ENCODE data around the gene PXDC1.
"Not testable (repeated sequence)": the region's sequence is repeated elsewhere in the genome, so short reads cannot be mapped to it uniquely, and the experiment has no call there.

Gene PXDC1

DNA sequence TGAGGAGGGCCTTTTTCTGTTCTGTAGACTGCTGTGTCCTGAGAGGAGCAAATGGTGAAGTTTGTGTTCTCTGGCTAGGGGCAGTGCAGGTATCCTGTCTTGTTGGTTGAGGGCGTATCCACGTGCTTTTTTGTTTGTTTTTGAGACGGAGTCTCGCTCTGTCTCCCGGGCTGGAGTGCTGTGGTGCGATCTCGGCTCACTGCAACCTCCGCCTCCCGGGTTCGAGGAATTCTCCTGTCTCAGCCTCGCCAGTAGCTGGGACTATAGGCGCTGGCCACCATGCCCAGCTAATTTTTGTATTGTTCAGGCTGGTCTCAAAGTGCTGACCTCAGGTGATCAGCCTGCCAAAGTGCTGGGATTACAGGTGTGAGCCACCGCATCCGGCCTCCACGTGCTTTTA lies 10.8 kb upstream of the PXDC1 start:
- no peak for DNase-seq

DNA sequence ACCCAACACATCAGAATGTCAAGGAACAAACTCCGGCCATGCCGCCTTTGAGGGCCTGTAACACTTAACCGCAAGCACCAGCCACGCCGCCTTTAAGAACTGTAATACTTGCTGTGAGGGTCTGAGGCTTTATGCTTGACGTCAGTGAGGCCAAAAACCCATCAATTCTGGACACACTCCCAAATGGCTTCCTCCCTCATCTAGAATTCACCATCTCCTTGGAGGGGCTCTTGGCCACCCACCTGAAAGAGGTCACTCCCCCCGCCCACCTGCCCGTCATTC lies 10.4 kb upstream of the PXDC1 start:
- DNase-seq: no peak

DNA sequence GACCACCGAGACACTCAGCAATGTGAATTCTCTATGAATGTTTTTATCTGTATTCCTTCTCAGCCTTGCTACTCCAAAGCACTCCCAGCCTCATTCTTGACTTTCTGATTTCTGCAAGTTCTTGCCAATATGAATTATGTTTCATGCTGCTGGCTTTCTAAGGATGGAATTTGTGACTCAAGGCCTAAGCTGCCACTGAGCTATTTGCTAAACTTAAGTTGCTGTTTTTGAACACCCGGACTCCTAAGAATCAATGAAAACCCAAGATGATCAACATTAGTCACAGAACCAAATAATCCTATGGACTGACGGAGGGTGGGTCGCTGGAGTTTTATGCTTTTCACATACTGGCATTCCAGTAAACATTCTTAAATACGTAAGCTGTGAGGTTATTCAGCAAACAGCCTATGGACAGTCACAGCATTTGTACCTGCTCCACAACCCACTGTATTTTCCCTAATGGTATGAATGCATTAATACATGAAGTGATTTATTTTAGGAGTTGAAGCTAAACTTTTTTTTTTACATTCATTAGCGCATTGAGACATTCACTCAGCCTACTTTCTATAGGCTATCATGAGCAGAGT lies 8.2 kb upstream of the PXDC1 start:
- peak; percentile 40 for DNase-seq

DNA sequence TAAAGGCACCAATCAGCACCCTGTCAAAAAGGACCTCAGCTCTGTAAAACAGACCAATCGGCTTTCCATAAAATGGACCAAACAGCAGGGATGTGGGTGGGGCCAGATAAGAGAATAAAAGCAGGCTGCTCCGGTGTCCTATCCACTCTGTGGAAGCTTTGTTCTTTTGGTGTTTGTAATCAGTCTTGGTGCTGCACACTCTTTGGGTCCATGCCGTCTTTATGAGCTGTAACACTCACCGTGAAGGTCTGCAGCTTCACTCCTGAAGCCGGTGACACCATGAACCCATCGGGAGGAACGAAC lies 7.3 kb upstream of the PXDC1 start:
- DNase-seq: peak; percentile 12

DNA sequence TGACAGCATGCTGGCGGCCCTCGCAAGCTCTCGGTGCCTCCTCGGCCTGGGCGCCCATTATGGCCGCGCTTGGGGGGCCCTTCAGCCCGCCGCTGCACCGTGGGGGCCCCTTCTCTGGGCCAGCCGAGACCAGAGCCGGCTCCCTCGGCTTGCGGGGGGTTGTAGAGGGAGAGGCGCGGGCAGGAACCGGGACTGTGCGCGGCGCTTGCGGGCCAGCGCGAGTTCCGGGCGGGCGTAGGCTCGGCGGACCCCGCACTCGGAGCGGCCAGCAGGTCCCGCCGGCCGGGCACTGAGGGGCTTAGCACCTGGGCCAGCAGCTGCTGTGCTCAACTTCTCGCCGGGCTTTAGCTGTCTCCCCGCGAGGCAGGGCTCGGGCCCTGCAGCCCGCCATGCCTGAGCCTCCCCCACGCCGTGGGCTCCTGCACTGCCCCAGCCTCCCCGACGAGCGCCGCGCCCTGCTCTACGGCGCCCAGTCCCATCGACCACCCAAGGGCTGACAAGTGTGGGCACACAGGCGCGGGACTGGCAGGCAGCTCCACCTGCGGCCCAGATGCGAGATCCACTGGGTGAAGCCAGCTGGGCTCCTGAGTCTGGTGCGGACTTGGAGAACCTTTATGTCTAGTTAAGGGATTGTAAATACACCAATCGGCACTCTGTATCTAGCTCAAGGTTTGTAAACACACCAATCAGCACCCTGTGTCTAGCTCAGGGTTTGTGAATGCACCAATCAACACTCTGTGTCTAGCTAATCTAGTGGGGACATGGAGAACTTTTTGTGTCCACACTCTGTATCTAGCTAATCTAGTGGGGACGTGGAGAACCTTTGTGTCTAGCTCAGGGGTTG lies 6.7 kb upstream of the PXDC1 start:
- peak; percentile 8 for DNase-seq

DNA sequence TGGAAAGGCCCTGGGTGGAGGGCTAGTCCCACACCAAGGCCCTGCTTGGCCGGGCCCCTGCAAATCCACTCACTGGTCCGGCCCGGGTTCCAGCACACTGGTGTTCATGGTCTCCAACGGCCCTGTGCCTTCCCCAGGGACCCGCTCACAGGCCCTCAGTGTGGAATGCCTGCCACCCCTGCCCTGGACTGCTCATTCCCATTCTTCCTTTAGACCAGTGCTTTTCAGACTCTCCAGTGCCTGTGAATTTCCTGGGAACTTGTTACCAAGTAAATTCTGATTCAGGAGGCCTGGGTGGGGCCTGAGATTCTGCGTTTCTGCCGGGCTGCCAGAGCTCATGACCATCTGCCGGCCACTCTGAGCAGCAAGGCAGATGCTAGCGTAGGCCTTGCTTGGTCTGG lies 5.7 kb upstream of the PXDC1 start:
- peak; percentile 11 for DNase-seq

DNA sequence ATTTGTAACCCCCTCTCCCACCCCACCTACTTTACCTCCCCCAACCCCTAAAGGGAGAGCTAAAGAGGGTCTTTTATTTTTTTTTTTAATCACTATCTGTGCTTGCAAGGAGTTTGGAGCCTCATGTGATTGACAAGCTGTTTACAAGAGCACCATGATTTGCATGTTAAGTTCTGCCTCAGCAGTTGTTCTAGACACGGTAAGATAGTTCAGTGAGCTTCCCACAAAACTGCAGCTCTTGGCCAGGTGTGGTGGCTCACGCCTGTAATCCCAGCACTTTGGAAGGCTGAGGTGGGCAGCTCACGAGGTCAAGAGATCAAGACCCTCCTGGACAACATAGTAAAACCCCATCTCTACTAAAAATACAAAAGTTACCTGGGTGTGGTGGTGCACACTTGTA lies 5.0 kb upstream of the PXDC1 start:
- peak; percentile 7 for DNase-seq

DNA sequence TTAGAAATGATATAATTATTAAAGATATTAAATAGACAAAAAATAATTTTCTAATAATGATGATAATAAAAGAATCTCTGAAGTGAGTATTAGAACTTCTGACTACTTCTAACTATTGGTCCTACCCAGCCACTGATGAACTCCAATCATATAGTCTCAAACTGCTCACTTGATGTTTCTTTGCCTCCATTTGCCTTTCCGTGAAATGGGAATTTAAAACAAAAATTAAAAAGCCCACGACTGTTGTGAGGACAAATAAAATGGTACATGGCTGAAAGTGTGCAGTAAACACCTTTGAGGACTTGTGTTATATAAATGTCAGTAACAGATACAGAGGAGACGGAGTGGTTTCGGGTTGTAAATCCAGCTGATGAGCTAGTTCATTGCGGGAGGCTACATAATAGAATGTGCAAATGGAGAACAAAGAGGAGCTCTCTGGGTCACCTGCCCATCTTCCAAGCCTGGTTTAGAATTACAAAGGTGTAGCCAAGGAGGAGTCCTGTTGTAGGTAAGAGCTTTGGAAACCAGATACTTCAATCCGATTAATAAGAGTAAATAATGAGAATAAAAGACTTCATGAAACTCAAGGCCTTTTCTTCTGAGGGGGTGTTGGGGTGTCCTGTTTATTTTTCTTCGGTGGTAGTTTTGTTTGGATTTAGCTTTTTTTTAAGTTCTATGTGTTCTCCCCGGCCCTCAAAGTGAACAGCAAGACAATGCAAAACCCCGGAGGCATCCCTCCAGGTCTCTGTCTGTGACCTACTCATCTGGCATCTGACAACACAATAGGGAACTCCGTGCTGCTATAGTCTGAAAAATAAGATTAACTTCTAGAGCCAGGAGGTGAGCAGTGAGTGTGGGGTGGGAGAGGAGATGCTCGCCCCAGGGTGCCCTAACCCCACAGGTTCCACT lies 4.4 kb upstream of the PXDC1 start:
- DNase-seq: peak; percentile 10

DNA sequence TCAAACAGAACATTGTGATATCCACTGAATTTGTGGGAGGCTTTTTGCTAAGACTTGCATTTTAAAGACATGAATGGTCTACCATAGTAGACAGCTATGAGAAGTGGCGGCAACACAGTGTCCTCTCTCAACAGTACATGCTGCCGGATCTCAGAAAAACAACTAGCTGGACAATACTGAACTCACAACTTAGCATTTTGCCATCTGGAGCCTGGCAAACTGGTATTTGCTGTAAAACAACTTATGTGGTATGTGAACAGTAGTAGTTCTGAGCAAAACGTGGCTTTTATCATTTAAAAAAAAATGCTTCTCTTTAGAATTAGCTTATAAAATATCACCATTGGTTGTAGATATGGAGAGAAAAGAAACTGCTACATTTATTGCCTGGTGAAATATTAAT lies 3.3 kb upstream of the PXDC1 start:
- DNase-seq: no peak

DNA sequence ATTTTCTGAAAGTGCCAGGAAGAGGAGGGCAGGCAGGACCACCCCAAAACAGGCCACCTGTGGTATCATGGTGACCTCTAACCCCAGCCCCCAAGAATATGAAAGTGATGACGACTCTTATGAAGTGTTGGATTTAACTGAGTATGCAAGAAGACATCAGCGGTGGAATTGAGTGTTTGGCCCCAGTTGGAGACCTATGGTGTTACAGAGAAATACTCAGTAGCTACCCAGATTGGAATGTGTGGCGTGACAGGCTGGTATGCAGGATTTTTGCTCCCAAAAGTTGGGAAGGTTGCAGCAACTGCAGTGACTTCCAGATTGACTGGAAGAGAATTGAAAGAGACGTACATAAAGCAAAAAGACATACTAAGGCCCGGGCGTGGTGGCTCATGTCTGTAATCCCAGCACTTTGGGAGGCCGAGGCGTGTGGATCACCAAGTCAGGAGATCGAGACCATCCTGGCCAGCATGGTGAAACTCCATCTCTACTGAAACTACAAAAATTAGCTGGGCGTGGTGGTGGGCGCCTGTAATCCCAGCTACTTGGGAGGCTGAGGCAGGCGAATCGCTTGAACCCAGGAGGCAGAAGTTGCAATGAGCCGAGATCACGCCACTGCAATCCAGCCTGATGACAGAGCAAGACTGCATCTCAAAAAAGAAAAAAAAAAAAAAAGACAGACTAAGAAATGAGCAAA lies 2.7 kb upstream of the PXDC1 start:
- not testable (repeated sequence) for DNase-seq

DNA sequence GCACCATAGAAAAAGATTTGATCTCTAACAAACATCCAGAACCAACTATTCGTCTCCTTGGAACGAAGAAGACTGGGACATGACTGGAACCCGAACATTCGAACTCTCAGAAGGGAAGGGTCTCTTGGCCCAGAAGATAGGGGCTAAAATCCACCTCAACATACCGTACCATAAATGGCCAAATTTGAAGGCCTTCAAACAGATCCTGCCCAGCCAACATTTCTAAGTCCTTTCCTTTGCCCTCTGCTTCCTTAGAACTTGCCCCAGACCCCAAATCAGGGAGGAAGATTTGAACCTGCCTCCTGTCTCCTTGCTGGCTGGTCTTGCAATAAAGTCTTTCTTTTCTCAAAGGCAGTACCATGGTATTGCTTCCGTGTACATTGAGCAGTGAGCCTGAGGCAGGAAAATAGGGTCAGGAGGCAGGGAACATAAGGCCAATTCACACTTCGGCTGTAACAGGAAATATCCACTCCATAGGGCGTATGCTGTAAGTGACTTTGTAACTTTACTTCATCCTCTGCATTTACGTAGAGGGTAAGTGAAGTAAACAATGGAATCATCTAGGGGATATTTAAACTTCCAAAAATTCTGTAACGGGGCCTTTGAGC lies 1.8 kb upstream of the PXDC1 start:
- DNase-seq: no peak

DNA sequence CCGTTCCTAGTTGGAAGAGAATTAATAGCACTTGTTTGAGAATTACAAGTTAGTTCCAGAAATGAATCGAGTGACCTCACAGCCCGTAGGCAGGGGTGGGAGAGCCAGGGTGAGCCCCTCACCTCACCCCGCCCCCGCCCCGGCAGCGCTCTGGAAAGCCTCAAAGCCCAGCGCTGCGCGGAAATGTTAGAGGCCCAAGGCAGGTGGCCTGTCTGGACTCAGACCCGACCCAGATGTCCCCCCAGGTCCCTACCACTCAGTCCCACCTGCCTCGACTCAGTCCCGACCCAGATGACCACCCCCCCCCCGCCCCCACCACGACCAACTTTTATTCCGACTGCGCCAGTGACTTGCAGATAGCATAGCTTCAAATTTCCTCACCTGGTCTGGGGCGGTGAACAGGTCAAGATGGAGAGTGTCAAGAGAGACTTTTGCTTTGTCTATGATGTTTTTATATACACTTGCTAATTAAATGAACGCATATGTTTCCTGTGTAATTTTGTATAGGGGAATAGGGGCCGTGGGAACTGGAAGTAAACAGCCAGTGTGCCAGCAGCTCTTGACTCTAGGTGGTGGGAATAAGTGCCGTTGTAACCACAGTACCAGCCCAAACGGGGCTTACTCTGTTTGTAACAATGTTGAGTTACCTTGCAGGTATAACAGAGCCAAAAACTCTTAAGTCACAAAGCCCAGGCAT lies 1.2 kb upstream of the PXDC1 start:
- DNase-seq: peak; percentile 74

DNA sequence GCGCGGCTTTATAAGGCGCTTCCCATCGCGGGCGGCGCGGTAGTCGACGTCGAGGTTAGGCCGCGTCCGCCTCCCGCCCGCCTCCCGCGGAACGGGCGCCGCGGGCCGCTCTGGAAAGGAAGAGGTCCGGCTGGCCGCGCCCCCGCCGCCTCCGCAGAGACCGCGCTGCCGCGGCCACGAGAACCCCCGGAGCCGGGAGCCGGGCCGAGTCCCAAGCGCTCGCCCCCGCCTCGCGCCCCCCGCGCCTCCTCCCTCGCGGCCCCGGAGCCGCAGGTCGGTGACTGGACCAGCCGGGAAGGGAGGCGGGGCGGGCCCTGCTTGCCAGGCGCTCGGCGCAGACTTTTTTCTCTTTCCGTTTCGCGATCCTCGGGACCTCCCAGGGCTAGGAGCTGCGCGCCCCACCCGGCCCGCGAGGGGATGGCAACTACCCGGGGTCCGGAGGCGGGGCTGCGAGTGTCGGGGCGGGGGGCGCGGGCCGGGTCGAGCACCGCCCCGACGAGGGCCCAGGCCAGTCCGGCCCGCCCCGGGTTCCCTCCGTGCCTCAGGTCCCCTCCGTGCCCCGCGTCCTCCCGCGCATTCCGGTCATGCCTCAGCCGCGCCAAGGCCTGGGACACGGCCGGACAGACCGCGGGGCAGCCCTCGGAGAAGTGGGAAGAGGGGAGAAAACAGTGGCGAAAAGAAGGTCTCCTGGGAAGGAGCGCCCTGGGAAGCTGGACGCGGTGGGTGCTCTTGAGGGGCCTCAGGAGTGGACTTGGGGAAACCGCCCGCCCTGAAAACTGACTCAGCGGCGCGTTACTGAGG lies 417 bp upstream of the PXDC1 start:
- DNase-seq: peak; percentile 95

DNA sequence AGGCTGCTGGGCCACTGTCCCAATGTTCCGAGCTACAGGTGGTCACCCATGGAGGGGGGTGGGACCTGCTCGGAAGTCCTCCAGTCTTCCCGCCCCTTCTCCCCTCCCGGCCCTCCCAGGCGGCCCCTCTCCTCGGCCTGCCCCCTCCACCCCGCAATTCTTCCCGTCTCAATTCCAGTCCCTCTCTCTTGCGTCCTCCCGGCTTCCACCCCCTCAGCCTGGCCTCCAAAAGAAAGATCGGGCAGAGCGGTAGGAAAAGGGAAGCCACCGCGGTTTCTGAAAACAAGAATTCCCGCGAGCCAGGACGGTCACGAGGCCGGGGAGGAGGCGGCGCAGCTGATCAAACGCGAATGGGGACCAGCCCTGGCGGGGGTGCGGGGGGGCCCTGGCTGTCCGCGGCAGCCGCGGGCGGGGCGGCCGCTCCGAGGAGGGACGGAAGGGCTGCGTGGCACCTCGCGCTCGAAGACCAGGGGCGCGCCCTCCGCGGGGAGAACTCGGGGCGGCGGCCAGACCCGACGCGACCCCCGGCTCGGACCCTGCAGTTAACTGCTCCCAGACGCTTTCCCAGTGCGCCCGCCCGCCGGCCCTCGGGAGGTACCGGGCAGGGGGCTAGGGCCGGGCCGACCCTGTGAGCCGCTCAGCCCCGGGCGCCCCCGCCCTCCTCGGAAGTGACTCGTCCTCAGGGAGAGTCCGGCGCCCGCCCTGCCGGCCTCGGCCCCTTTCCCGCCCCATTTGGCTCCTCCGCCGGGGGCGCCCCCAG lies 1.0 kb downstream of the PXDC1 start:
- peak; percentile 91 for DNase-seq

DNA sequence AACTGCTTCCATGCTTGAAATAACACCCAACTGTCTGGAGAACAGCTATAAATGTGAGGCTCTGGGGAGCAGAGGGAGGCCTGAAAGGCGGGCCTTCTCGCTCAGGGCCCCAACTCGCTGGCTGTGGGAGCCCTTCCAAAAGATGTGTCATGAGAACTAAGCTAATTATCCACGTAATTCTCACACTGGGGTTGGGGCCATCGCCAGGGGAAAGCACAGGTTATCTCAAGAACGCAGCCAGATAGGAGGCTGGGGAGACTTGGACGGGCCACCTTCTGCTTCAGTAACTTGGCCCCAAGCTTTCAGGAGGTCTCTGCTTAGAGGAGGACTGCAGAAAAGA lies 1.6 kb downstream of the PXDC1 start:
- peak; percentile 74 for DNase-seq

DNA sequence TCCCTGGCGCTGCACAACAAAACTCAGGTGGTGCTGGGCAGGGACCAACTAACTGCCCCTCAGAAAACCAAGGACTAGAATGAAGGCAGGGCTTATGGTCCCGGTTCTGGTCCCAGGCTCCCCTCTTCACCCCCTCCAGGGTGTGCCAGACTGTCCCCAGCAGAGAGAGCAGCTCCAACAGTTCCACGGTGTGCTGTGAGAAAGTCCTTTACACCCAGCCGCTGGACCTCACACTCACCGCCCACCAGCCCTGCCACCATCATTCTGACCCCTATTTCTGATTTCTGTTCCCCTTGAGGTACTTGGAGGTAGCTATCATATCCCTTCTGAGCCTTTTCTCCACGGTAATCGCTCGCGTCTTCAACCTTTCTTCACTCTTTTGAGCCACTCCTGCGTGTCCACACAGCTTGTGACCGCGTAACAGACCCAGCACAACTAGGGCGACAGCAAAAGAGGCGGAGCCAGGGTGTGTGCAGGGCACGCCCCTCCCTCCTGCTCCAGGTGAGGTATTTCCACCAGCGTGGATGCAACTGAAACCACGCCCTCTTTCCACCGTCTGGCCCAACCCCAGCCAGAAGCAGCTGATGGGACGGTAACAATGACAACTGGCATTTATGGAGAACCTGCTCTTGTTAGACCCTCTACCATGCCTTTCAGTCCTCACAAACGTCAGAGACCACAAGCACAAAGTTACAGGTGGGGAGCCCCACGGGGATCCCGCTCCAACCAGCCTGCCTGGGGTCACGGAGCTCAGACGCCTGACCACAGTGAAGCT lies 2.3 kb downstream of the PXDC1 start:
- no peak for DNase-seq

DNA sequence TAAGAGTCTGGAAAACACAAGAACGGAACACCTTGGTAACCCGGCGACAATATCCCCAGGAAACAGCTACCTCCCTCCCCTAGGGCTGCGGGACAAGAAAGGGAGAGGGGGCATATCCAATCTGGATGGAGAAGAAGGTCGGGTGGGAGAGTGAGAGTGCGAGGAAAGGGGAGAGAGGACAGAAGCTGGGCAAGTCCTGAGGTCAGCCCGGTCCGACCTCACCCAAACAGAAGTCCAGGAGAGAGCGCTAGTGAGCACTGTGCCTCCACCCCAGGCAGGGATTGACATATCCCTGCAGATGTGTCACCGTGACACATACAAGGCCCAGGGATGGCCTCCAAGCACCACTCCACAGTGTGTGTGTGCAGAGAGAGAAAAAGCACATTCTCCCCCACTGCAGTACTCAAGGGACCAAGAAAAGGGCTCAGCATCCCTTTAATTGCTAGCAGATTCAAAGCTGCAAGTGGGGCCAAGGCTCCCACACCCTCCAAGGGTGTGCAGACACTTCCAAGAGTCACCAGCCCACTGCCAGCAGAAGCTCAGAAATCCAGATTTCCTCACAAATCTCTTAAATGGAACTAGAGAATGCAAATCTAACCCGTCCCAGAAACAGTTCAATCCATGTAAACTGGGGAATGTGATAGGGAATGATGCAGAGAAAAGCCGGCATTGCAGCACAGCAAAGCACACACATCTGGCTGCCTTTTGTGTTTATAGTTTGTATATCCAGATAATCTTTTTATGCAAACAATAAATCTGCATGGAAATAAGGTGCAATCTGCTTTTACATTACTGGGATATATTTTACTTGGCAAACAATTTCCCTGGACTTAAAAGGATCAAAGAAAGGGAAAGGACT lies 3.1 kb downstream of the PXDC1 start:
- DNase-seq: peak; percentile 80

DNA sequence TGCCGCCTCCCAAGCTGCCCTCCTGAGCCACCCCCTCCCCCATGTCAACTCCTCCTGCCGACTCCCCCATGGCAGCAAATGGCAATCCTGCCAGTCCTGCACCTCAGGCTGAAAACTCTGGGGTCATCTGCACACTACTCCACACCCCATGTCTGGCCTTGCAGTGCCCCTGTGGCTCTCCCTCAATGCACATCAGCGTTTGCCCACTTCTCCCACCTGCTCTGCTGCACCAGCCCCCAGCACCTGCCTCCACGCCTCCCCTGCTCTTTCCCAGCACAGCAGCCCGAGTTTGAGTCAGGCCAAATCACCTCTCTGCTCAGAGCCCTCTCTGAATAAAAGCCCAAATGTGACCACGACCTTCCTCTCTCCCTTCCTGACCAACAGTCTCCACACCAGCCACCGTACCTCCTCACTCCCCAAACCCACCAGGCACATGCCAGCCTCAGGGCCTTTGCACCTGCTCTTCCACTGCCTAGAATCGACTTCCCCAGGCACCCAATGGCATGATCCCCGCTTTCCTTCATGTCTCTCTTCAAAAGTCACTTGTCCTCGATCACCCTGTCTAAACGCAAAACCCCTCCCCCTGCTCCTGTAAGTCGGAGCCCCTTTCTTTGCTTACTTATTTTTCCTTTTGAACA lies 4.3 kb downstream of the PXDC1 start:
- DNase-seq: peak; percentile 15
